HG02610 (cell line): ENCODE results near the gene PPFIA1.
"Not testable (repeated sequence)": the region's sequence is repeated elsewhere in the genome, so short reads cannot be mapped to it uniquely, and the experiment has no call there.

ENCODE experiments used
- ATAC-seq: cut with Tn5 transposase; IDR thresholded peaks from one replicate; pipeline ENCODE4 v1.9.1; 2021; ENCODE audit warnings: mild to moderate bottlenecking, moderate library complexity; ENCODE audit not compliant: unreplicated experiment

The PPFIA1 gene

GRCh38 chr11:70250876-70251658 lies 19.4 kb upstream of the PPFIA1 start:
- no peak for ATAC-seq

- ATAC-seq = no peak
Observed at GRCh38 chr11:70251659-70252321, 18.7 kb upstream of the PPFIA1 start.

GRCh38 chr11:70252844-70253243 lies 17.6 kb upstream of the PPFIA1 start:
- ATAC-seq = no peak

GRCh38 chr11:70255477-70256116 lies 14.9 kb upstream of the PPFIA1 start:
- no peak for ATAC-seq

GRCh38 chr11:70259077-70259476 lies 11.4 kb upstream of the PPFIA1 start:
- not testable (repeated sequence) for ATAC-seq

GRCh38 chr11:70262951-70263350 lies 7.5 kb upstream of the PPFIA1 start:
- no peak for ATAC-seq

GRCh38 chr11:70263363-70263762 lies 7.1 kb upstream of the PPFIA1 start:
- no peak for ATAC-seq

GRCh38 chr11:70265341-70265740 lies 5.1 kb upstream of the PPFIA1 start:
- ATAC-seq = no peak

GRCh38 chr11:70267405-70267950 lies 3.0 kb upstream of the PPFIA1 start:
- no peak for ATAC-seq

GRCh38 chr11:70268526-70268925 lies 2.0 kb upstream of the PPFIA1 start:
- no peak for ATAC-seq

GRCh38 chr11:70270877-70271648 lies 573 bp downstream of the PPFIA1 start:
- peak; percentile 34 for ATAC-seq

GRCh38 chr11:70271649-70271953 lies 1.1 kb downstream of the PPFIA1 start:
- no peak for ATAC-seq

- no peak for ATAC-seq
Observed at GRCh38 chr11:70272009-70272408, 1.5 kb downstream of the PPFIA1 start.

GRCh38 chr11:70278994-70279393 lies 8.5 kb downstream of the PPFIA1 start:
- ATAC-seq = no peak

GRCh38 chr11:70281156-70281609 lies 10.7 kb downstream of the PPFIA1 start:
- no peak for ATAC-seq

- no peak for ATAC-seq
Observed at GRCh38 chr11:70282012-70282411, 11.5 kb downstream of the PPFIA1 start.

GRCh38 chr11:70288721-70289120 lies 18.2 kb downstream of the PPFIA1 start:
- no peak for ATAC-seq

- no peak for ATAC-seq
Observed at GRCh38 chr11:70289582-70289981, 19.1 kb downstream of the PPFIA1 start.

GRCh38 chr11:70290361-70291065 lies 20.0 kb downstream of the PPFIA1 start:
- ATAC-seq = no peak

- ATAC-seq = no peak
Observed at GRCh38 chr11:70292166-70292565, 21.7 kb downstream of the PPFIA1 start.
